Amygdala (tissue), 56 donors: ENCODE measurements around the gene KRIT1.
"Not testable (repeated sequence)": the region's sequence is repeated elsewhere in the genome, so short reads cannot be mapped to it uniquely, and the experiment has no call there.

Experiments used
- DNase-seq, 56 donors: peaks; one replicate each; lab custom pipeline; 2025; lab: John Stamatoyannopoulos, UW

The KRIT1 gene

DNA sequence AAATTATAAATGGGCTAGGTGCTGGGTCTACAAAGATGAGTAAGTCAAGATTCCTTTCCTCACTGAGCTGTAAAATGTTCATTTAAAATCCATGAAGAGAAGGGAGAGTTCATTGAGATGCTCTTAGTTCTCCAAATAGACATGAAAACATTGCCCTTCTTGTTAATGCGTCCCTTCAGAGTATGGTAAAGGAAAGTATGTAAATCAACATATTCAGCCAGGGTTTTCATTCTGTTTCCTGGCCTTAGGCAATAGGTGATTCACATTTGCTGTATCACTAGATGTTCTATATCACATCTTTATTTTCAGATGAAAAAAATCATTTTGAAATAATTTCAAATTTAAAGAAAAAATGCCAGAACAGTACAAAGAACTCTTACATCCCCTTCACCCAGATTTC is 5.5 kb upstream of the KRIT1 start:
- DNase-seq: no peak

DNA sequence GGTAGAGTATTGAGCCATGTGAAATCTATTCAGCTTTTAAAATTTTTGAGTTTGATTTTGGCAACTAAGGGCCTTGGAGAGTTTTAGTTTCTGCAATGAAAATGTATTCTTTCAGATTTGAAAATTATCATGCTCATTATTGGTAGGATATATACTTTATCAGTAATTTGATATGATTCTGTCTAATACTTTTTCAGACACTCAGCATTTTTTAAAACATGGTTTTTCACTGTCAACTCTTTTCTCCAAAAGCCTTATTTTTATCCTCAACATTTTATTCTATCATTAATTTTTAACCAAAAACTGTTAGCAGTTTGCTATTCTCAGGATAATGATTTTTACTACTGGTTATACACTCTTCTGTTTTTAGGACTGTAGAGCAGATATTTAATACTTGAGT is 4.9 kb upstream of the KRIT1 start:
- no peak for DNase-seq

DNA sequence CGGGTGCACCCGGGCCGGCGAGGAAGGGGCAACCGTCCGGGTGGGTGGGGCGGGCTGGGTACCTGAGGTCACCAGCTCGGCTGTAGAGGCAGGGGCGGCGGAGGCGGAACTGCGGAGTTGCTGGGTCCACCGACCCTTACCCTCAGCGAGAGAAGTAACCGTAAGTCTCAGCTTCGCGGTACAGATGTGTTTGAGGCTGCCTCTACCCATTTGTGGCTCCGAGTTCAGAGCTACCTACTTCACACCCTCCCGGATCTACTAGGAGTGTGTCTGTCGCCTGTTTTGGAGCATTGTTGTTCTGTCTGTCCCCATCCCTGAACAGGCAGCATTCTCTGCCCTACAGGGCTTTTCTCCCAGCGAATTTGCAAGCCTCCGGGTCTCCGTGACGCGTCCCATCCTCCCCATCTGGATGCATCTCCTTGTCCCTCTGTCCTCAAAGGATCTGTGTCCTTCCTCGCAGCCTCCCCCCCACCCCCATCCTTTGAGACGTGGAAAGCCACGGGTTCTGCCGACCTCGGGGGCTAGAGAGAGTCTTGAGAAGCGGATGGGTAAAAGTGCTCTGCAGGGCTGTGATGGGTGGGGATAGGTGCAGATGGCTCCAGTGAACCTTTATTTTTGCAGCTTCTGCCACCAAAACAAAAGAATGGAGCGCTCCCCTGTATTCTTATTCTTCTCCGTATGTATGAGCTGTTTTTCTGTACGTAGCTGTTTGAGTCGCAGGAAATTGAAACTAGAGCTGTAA is 817 bp upstream of the KRIT1 start:
- DNase-seq: peak in 41 of 56 donors; percentile 2 to 72 (median 46)

DNA sequence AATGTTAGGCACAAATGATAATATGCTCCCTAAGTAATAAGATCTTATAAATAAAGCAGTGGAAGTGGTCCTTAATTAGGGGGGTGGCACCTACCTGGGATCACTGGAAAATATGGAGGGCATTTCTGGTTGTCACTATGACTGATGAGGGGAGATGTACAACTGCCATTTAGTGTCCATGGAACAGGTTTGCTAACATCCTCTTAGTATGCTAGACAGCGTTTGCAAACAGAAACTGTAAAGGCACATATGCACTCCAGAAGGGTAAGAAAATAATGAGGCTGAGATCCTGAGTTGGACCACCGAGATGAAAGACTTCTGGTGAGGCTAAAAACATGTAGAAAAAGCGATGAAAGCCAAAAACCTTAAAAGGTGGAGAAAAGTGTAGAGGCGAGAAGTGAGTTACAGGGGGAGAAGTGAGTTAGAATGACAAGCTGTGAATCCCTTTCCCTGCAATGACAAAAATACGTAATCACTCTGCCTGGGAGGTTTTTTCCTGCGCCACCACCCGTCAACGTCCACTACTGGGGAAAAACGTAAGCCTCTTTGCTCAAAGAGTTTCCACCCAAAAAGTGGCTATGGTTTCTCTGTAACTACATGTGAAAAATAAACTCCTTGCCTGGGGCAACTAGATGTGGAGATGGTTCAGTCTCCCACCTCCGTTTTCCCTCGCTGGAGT is 767 bp downstream of the KRIT1 start:
- peak in 5 of 56 donors; percentile 25 to 58 (median 47) for DNase-seq

DNA sequence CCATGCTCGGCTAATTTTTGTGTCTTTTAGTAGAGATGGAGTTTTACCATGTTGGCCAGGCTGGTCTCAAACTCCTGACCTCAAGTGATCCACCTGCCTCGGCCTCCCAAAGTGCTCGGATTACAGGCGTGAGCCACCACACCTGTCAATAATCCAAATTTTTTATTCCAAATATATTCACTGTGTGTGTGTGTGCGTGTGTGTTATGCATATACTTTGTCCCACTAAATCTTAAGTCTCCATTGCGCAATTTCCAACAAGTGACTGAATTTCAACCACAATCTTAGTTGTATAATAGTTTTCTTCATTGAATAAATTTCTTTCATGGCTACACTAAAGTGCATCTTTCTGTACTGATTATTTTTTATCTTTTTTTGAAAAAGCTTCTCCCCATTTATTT is 2.7 kb downstream of the KRIT1 start:
- DNase-seq: no peak

DNA sequence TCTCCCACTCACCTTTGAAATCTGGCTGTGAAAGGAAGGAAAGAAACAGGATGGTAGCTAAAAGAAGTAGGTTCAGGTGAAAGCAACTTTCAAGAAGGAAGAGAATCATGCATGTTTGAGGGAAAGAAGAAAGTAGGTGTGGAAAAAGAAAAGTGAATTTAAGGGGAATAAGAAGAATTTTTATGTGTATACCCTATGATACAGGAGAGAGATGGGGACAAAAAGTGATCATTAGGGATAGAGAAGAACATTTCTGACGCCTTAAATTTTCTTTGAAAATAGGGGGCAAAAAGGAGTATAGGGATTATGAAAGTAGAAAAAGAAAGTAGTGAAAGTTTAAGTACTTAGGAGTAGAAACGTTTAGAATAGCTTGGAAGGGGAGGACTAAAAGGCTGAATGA is 15.2 kb downstream of the KRIT1 start:
- DNase-seq: no peak

DNA sequence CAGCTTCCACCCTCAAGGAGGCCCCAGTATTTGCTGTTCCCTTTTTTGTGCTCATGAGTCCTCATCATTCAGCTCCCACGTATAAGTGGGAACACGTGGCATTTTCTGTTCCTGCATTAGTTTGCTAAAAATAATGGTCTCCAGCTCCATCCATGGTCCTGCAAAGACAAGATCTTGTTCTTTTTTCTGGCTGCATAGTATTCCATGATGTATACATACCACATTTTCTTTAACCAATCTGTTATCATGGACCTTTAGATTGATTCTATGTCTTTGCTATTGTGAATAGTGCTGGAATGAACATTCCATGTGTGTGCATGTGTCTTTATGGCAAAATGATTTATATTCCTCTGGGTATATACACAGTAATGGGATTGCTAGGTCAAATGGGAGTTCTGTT is 17.0 kb downstream of the KRIT1 start:
- DNase-seq: no peak

DNA sequence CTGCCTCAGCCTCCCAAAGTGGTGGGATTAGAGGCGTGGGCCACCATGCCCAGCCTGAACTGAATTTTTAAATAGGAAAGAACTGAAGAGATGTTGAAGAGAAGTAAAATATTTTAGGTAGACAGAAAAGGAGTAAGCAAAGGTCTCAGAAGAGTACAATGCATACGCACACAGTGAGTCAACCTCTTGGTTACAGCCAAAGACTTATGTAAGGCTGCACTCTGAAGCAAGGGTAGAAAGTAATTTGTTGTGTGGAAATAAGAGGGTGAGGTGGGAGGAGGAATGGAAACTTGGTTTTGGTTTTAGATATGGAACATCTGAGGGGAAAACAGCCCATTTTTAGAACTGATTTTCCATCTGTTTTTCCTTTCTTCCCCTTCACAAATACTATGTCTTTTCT is 17.6 kb downstream of the KRIT1 start:
- no peak for DNase-seq

DNA sequence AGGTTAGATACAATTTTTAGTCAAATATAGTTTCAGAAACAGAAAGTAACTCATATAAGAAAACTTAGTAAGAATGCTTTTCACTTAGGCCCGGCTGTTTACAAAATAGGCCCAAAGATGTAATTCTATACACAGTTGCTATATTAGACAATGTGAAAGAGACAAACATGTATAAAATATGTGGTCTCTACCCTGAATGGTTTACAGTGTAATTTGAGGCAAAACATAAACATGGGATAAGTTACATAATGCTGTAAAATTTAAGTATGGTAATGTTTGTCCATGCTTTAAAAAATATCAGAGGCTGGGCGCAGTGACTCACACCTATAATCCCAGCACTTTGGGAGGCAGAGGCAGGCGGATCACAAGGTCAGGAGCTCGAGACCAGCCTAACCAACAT is 18.7 kb downstream of the KRIT1 start:
- no peak for DNase-seq

DNA sequence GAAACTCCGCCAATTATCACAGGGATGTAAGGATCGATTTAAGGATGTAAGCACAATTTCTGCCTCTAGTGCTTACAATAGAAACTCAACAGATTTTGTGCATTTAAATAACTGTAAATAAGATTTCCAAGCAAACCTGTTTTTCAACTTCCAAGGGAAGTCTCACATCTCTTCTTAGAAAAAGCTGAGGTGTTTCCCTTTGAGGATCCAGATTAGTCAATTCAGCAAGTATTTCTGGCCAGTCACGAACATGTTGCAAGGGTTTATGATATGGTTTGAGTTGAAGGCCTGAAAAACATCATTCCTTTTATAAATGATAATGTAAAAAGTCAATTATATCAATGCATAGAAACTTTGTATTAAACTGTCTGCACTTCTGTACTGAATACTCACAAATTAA is 23.9 kb downstream of the KRIT1 start:
- DNase-seq: no peak

DNA sequence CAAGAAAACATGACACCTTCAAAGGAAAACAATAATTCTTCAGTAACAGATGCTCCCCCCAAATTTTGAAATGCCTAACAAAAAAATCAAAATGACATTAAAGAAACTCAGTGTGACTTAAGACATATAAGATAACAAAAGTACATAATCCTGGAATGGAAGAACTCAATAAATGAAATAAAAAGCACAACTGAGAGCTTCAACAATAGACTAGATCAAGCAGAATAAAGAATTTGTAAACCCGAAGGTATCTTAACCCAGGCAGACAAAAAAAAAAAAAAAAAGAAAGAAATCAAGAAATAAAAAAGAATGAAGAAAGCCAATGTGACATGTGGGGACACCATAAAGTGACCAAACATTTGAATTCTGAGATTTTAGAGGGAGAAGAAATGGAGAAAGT is 39.0 kb downstream of the KRIT1 start:
- DNase-seq: no peak

DNA sequence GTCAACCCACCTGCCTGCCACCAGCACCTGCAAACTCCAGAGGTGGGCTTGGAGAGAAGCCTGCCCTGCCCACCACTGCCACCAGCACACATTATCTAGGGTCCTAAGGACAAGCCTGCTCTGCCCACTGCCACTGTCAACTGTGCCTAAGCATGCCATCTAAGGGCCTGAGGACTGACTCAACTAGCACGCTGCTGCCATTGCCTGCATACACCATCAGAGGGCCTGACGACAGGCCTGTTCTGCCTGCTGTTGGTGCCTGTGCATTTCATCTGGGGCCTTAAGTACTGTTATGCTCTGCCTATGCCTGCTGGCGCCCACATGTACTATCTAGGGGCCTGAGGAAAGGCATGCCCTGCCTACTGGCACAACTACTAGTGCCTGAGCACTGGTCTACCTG is 39.7 kb downstream of the KRIT1 start:
- no peak for DNase-seq

DNA sequence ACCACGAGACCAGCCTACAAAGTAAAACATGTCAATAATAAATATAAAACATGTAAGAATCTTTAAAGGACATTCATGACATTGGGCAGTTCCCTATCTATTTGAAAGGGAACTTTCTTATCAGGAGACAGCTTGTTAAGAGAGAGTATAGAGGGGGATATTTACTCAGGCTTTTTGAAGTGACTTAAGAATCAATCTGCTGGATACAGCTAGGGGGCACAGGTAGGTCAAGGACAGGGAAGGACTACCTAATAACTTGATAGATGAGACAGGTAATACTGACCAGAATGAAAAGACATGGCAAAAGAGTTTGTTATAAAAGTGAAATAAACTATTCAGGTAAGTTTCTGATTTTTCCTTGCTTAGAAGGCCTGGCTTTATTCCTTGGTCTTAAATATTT is 44.9 kb downstream of the KRIT1 start:
- no peak for DNase-seq

DNA sequence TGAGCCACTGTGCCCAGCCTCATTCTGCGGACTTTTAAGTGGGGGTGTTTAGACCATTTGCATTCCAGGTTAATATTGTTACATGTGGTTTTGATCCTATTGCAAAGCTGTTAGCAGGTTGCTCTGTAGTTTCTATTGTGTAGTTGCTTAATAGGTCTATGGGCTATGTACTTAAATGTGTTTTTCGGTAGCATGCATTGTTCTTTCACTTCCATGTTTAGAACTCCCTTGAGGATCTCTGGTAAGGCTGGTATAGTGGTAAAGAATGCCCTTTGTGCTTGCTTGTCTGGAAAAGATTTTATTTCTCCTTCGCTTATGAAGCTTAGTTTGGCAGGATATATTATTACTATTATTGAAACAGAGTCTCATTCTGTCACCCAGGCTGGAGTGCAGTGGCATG is 53.4 kb downstream of the KRIT1 start:
- DNase-seq: no peak

DNA sequence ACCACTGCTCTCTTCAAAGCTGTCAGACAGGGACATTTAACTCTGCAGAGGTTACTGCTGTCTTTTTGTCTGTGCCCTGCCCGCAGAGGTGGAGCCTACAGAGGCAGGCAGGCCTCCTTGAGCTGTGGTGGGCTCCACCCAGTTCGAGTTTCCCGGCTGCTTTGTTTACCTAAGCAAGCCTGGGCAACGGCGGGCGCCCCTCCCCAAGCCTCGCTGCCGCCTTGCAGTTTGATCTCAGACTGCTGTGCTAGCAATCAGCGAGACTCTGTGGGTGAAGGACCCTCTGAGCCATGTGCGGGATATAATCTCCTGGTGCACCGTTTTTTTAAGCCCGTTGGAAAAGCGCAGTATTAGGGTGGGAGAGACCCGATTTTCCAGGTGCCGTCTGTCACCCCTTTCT is 56.5 kb downstream of the KRIT1 start:
- DNase-seq: not testable (repeated sequence)

DNA sequence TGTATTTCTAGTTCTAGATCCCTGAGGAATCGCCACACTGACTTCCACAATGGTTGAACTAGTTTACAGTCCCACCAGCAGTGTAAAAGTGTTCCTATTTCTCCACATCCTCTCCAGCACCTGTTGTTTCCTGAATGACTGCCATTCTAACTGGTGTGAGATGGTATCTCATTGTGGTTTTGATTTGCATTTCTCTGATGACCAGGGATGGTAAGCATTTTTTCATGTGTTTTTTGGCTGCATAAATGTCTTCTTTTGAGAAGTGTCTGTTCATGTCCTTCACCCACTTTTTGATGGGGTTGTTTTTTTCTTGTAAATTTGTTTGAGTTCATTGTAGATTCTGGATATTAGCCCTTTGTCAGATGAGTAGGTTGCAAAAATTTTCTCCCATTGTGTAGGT is 61.4 kb downstream of the KRIT1 start:
- DNase-seq: not testable (repeated sequence)

DNA sequence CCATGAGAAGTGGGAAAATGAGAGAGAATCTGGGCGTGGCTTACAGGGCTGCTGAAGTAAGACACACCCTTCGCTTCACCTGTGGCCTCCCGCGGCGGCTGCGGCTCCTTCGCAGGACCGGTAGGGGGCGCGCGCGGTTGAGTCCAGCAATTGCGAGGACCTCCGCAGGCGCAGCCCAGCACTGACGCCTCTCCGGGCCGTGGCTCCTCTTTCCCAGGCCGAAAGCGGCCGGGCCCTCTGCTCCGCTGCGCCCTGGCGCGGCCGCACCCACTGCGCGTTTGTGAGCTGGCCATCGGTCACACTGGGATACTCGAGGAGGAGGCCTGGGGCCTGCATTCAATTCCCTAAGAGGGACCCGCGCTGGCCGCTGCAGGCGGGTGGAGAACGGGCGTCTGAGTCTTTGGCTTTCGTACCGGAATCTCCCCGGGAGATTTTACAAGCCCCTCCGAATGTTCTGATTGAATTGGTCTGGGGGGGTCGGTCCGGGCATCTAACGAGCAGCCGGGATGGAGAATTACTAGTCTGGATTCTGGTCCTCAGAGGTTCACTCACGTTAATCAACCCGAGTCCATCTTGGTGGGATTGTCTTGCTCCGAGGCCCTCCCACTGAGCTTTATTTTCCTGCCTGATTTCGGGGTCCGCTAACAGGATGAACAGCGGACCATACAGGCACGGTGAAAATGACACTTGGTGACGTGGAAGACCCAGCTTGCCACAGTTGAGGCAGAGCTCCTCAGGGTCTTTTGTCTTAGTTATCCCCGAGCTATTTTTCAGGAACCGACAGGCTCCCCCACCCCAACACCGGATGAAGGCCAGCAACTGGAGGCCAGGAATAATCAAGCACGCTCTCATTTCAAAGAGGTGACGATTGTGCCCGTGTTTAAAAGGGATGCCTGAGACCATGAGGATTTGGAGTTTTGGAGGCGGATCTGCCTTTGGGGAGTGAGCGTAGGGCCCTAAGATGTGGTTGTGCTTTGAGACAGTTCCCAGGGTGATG is 66.5 kb downstream of the KRIT1 start, which contains the start of gene LRRD1:
Gene LRRD1 (minus strand): TSS at position 215 of the 997 bp plus-strand sequence. CDS start 13,940 bp downstream, outside the sequence.
- DNase-seq: peak in 55 of 56 donors; percentile 39 to 90 (median 73)

DNA sequence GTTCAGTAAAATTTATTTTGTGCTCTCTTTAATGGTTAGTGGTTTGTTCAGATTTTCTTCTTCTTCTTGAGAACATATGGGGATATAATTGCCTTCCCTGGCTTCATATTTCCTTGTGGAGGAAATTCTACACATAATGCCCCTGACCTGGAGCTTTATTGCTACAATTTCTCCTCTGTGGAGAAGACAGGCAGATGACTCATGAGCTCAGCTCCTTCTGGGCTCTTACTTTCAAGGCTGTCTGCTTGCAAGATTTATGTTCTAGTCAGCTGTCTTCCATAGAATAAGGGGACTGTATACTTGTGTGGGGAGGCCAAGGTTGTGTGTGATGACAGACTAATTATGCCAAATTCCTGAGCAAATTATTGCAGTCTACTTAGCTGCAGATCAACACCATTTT is 68.4 kb downstream of the KRIT1 start:
- no peak for DNase-seq

DNA sequence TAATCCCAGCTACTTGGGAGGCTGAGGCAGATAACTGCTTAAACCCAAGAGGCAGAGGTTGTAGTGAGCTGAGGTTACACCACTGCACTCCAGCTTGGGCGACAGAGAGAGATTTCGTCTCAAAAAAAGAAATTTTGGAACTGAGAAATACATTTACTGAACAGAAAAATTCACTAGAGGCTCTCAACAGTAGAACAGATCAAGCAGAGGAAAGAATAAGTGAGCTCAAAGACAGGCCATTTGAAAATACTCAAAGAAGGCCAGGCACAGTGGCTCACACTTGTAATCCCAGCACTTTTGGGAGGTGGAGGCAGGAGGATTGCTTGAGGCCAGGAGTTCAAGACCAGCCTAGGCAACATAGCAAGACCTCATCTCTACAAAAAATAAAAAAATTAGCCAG is 76.2 kb downstream of the KRIT1 start:
- DNase-seq: not testable (repeated sequence)

DNA sequence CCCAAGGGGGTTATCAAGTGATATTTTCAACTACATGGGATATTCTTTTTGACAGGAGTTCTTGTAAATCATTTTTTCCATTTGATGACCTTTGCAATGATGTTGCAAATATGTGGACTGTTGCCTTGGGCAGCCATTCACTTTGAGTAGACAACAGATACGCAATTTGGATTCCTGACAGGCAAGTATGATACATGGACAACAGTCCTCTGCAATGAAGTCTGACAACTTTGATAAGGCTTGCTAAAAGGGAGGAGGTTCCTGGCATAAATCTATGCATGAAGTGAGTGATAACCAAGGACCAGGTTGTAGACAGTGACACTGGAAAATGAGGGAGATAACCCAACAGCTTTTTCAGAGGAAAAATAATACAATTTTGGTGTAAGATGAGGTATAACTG is 84.4 kb downstream of the KRIT1 start:
- DNase-seq: no peak
